ENCODE results near the gene TDRD9.

- TF ChIP-seq POLR2A (IDR thresholded peaks at IDR 0.05; ENCODE audit: low read depth, low read length) (no peak), TAF1 (IDR thresholded peaks at IDR 0.05; ENCODE audit: borderline replicate concordance, low read depth, low read length) (no peak)
Observed at GRCh38 chr14:103884854-103885253, 43.4 kb upstream of the TDRD9 start.

All from GM12892 (cell line).